ENCODE results near the gene ERC2.

The ERC2 gene

DNA sequence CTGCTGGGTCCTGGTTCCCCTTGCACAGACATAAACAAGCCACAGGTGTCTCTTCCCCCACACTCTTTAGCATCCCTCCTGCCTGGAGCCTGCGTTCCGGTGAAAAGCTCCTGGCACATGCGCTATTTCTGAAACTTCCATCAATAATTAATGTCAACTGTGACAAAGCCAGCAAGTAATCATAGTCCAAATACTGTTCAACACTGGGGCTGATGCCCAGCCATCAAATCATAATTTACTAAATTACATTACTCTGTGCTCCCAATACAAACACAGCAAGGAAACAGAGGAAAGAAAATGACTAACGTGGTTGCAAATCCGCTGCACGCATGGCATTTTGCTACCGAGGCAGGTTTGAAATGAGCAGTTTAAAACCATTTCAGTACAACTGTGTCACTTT, 294.7 kb downstream of the ERC2 start:
- ATAC-seq, result no peak
- TF ChIP-seq OSR1 (CRISPR knock-in tag; IDR thresholded peaks at IDR 0.05) (no peak), TCF4 (CRISPR knock-in tag; IDR thresholded peaks at IDR 0.05; ENCODE audit: borderline replicate concordance) (no peak), CSDC2 (CRISPR knock-in tag; IDR thresholded peaks at IDR 0.05) (no peak), ISL1 (CRISPR knock-in tag; IDR thresholded peaks at IDR 0.05) (no peak; the same call in 1 of the 2 replicates), SNAI2 (CRISPR knock-in tag; IDR thresholded peaks at IDR 0.05) (no peak)
- TF ChIP-seq, protein P1, sequence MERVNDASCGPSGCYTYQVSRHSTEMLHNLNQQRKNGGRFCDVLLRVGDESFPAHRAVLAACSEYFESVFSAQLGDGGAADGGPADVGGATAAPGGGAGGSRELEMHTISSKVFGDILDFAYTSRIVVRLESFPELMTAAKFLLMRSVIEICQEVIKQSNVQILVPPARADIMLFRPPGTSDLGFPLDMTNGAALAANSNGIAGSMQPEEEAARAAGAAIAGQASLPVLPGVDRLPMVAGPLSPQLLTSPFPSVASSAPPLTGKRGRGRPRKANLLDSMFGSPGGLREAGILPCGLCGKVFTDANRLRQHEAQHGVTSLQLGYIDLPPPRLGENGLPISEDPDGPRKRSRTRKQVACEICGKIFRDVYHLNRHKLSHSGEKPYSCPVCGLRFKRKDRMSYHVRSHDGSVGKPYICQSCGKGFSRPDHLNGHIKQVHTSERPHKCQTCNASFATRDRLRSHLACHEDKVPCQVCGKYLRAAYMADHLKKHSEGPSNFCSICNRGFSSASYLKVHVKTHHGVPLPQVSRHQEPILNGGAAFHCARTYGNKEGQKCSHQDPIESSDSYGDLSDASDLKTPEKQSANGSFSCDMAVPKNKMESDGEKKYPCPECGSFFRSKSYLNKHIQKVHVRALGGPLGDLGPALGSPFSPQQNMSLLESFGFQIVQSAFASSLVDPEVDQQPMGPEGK (CRISPR knock-in tag; IDR thresholded peaks at IDR 0.05; ENCODE audit: borderline replicate concordance), result no peak

DNA sequence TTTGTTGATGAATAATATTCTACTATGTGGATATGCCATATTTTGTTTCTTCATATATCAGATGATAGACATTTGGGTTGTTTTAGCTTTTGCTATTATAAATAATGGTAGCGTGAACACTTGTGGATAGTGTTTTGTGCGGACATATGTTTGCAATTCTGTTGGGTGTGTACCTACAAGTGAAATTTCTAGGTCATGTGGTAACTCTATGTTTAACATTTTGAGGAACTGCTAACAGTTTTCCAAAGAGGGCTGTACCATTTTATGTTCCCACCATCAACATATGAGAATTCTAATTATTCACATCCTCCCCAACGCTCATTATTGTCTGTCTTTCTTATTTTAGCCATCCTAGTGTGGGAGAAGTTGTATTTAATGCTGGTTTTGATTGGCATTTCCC, 303.8 kb downstream of the ERC2 start:
- no peak for ATAC-seq
- TF ChIP-seq ARNTL (CRISPR knock-in tag; IDR thresholded peaks at IDR 0.05; ENCODE audit: borderline replicate concordance, low read depth), result no peak

DNA sequence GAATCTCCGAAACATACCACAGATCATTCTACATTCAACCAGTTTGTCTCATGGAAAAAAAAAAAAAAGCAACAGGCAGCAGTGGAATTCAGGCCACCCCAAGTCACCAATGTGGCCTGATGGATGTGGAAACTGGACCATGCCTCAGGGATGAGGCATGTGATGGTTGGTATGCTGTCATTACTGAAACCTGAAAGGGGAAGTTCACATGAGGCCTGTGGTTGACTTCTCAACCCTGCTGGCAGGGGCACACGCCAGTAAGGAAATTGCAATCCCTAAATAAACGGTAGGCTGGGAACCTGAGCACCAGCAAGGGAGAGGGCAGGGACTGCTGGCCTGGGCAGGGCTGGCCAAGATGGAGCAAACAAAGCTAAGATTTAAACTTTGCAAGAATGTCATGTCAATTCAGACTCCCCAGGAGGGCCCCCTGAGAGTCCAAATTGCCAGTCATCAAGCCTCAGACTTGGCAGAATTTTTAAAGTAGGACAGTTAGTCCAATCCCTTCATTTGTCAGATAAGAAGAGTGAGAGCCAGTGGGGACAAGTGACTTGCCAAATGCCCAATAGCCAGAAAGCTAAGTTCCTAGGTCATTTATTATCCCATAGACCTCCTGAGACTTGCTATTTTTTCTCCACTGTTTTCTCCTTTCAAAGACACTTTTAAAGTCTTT, 310.4 kb downstream of the ERC2 start:
- no peak for ATAC-seq
- TF ChIP-seq OSR1 (CRISPR knock-in tag; IDR thresholded peaks at IDR 0.05) (no peak), TOX (CRISPR knock-in tag; IDR thresholded peaks at IDR 0.05; ENCODE audit: borderline replicate concordance) (no peak), ESRRG (CRISPR knock-in tag; IDR thresholded peaks at IDR 0.05) (no peak), ZFP3 (CRISPR knock-in tag; IDR thresholded peaks at IDR 0.05) (no peak), TCF4 (CRISPR knock-in tag; IDR thresholded peaks at IDR 0.05; ENCODE audit: borderline replicate concordance) (no peak), ISL1 (CRISPR knock-in tag; IDR thresholded peaks at IDR 0.05) (no peak), ZFP30 (CRISPR knock-in tag; IDR thresholded peaks at IDR 0.05) (no peak)
- TF ChIP-seq, protein P2, sequence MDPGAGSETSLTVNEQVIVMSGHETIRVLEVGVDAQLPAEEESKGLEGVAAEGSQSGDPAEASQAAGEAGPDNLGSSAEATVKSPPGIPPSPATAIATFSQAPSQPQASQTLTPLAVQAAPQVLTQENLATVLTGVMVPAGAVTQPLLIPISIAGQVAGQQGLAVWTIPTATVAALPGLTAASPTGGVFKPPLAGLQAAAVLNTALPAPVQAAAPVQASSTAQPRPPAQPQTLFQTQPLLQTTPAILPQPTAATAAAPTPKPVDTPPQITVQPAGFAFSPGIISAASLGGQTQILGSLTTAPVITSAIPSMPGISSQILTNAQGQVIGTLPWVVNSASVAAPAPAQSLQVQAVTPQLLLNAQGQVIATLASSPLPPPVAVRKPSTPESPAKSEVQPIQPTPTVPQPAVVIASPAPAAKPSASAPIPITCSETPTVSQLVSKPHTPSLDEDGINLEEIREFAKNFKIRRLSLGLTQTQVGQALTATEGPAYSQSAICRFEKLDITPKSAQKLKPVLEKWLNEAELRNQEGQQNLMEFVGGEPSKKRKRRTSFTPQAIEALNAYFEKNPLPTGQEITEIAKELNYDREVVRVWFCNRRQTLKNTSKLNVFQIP (CRISPR knock-in tag; IDR thresholded peaks at IDR 0.05; ENCODE audit: borderline replicate concordance, low read depth), result no peak
- TF ChIP-seq, protein P3, sequence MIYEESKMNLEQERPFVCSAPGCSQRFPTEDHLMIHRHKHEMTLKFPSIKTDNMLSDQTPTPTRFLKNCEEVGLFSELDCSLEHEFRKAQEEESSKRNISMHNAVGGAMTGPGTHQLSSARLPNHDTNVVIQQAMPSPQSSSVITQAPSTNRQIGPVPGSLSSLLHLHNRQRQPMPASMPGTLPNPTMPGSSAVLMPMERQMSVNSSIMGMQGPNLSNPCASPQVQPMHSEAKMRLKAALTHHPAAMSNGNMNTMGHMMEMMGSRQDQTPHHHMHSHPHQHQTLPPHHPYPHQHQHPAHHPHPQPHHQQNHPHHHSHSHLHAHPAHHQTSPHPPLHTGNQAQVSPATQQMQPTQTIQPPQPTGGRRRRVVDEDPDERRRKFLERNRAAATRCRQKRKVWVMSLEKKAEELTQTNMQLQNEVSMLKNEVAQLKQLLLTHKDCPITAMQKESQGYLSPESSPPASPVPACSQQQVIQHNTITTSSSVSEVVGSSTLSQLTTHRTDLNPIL (CRISPR knock-in tag; IDR thresholded peaks at IDR 0.05; ENCODE audit: low read depth), result no peak
- TF ChIP-seq, protein P4, sequence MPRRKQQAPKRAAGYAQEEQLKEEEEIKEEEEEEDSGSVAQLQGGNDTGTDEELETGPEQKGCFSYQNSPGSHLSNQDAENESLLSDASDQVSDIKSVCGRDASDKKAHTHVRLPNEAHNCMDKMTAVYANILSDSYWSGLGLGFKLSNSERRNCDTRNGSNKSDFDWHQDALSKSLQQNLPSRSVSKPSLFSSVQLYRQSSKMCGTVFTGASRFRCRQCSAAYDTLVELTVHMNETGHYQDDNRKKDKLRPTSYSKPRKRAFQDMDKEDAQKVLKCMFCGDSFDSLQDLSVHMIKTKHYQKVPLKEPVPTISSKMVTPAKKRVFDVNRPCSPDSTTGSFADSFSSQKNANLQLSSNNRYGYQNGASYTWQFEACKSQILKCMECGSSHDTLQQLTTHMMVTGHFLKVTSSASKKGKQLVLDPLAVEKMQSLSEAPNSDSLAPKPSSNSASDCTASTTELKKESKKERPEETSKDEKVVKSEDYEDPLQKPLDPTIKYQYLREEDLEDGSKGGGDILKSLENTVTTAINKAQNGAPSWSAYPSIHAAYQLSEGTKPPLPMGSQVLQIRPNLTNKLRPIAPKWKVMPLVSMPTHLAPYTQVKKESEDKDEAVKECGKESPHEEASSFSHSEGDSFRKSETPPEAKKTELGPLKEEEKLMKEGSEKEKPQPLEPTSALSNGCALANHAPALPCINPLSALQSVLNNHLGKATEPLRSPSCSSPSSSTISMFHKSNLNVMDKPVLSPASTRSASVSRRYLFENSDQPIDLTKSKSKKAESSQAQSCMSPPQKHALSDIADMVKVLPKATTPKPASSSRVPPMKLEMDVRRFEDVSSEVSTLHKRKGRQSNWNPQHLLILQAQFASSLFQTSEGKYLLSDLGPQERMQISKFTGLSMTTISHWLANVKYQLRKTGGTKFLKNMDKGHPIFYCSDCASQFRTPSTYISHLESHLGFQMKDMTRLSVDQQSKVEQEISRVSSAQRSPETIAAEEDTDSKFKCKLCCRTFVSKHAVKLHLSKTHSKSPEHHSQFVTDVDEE (CRISPR knock-in tag; IDR thresholded peaks at IDR 0.05), result no peak
- TF ChIP-seq, protein P1 (CRISPR knock-in tag; IDR thresholded peaks at IDR 0.05; ENCODE audit: borderline replicate concordance), result no peak
- TF ChIP-seq, protein P5, sequence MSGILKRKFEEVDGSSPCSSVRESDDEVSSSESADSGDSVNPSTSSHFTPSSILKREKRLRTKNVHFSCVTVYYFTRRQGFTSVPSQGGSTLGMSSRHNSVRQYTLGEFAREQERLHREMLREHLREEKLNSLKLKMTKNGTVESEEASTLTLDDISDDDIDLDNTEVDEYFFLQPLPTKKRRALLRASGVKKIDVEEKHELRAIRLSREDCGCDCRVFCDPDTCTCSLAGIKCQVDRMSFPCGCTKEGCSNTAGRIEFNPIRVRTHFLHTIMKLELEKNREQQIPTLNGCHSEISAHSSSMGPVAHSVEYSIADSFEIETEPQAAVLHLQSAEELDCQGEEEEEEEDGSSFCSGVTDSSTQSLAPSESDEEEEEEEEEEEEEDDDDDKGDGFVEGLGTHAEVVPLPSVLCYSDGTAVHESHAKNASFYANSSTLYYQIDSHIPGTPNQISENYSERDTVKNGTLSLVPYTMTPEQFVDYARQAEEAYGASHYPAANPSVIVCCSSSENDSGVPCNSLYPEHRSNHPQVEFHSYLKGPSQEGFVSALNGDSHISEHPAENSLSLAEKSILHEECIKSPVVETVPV (CRISPR knock-in tag; IDR thresholded peaks at IDR 0.05), result no peak

DNA sequence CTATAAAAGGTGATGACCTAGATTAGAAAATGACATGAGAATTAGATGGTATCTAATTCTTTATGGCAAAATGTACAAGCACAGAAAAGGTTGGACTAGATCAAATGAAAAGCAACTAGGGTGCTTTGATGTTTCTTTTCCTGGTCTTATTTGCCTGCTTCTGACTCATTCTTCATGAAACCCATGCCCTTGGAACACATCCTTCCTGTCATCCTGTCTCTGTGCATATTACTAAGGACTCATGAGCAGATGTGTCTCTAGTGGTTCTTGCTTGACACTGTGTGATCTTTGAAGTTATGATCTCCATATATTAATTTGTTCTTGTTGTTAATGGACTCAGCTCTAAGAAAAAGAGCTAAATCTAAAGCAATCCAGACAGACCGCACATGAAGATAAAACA, 314.0 kb downstream of the ERC2 start:
- no peak for ATAC-seq
- TF ChIP-seq OSR1 (CRISPR knock-in tag; IDR thresholded peaks at IDR 0.05), result no peak
- TF ChIP-seq, protein P2 (CRISPR knock-in tag; IDR thresholded peaks at IDR 0.05; ENCODE audit: borderline replicate concordance, low read depth), result no peak
- TF ChIP-seq ARNTL (CRISPR knock-in tag; IDR thresholded peaks at IDR 0.05; ENCODE audit: borderline replicate concordance, low read depth), result no peak
- no peak for TF ChIP-seq CSDC2 (CRISPR knock-in tag; IDR thresholded peaks at IDR 0.05)
- no peak for TF ChIP-seq ZNF565 (CRISPR knock-in tag; conservative IDR thresholded peaks at IDR 0.05; ENCODE audit: low read depth)
- TF ChIP-seq, protein P1 (CRISPR knock-in tag; IDR thresholded peaks at IDR 0.05; ENCODE audit: borderline replicate concordance), result no peak
- TF ChIP-seq ZFP3 (CRISPR knock-in tag; IDR thresholded peaks at IDR 0.05), result no peak
- no peak for TF ChIP-seq RARB (CRISPR knock-in tag; IDR thresholded peaks at IDR 0.05)
- TF ChIP-seq ZNF8 (CRISPR knock-in tag; IDR thresholded peaks at IDR 0.05), result no peak
- no peak for TF ChIP-seq ZC3H10 (CRISPR knock-in tag; IDR thresholded peaks at IDR 0.05)
- TF ChIP-seq ISL1 (CRISPR knock-in tag; IDR thresholded peaks at IDR 0.05), result no peak

All from SK-N-SH treated with all-trans-retinoic acid at 6 μM for 48 hours (cell line).